ENCODE measurements around the gene ADAMTS12. TPM values are rescaled to one million over a fixed set of nuclear protein-coding genes. Genes with fewer than 3 reads are reported as not detected.

ADAMTS12 gene
- total RNA-seq, 1 experiment from 2014 or later, result 6.2 TPM

DNA sequence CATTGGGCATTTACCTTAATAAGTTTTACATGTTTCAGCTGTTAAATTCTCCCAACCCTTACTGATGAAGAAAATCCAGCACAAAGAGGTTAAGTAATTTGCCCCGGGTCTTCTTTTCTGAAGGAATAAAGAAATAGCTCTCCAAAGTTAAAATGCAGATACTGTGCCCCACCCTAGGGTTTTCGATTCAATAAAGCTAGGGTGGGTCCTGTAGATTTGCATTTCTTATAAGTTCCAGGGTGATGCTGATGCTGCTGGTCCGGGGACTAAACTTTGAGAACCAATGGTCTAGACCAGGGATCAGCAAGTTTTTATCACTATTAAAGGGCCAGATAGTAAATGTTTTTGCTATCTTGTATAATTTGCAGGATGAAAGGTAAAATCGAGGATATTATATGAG lies 156.7 kb downstream of the ADAMTS12 start:
- no peak overlapping the region for H3K23ac ChIP-seq (ENCODE audit: insufficient read length, low read depth, low read length)
- peaks cover 24 to 28% of the 10 kb centered on the region in 2 experiments for H3K4me1 Mint-ChIP-seq
- H2BK15ac ChIP-seq (ENCODE audit: low read depth, low read length), result no peak overlapping the region
- no peak overlapping the region for H3K56ac ChIP-seq (ENCODE audit: insufficient read length, low read depth, low read length)
- H3K9ac ChIP-seq (ENCODE audit: extremely low read depth, insufficient read length, low read length), result no peak overlapping the region
- no peak overlapping the region for H3K27ac ChIP-seq (ENCODE audit: insufficient read length, low read depth, low read length)
- H2BK12ac ChIP-seq (ENCODE audit: insufficient read length, low read depth, low read length), result no peak overlapping the region
- no CpG with 5 or more reads among the region's 4 CpGs for WGBS (ENCODE audit: extremely low coverage, insufficient read length, low lambda C conversion rate)
- no peak overlapping the region for H3K4ac ChIP-seq (ENCODE audit: low read depth, low read length)
- H3K4me2 ChIP-seq (ENCODE audit: insufficient read depth, insufficient read length, low read length), result no peak overlapping the region
- no peaks in the 10 kb centered on the region for H3K27me3 ChIP-seq (ENCODE audit: insufficient read depth, low read length)
- no peaks in the 10 kb centered on the region for H3K9me3 ChIP-seq (ENCODE audit: control insufficient read depth, low read depth, low read length)
- no peak overlapping the region for H3K14ac ChIP-seq (ENCODE audit: insufficient read depth, low read length)
- H2AFZ ChIP-seq (ENCODE audit: low read length), result no peak overlapping the region
- H3T11ph ChIP-seq (ENCODE audit: low read length), result no peak overlapping the region
- no peak overlapping the region for H4K8ac ChIP-seq (replicated peaks; ENCODE audit: insufficient read length, low read depth, low read length)
- H3K18ac ChIP-seq (ENCODE audit: insufficient read length, low read depth, low read length), result no peak overlapping the region
- no peak overlapping the region for H2BK120ac ChIP-seq (ENCODE audit: low read depth, low read length, poor library complexity, severe bottlenecking)
- no peaks in the 10 kb centered on the region for H3K79me1 ChIP-seq (ENCODE audit: insufficient read depth, low read depth, low read length, poor library complexity, severe bottlenecking)
- H4K91ac ChIP-seq (ENCODE audit: insufficient read length, low read depth, low read length), result no peak overlapping the region
- H3K36me3 Mint-ChIP-seq (ENCODE audit: insufficient read depth in 1 of 3, low read depth in 3 of 3), result no peaks in the 10 kb centered on the region
- no peak overlapping the region for H2BK5ac ChIP-seq (ENCODE audit: insufficient read length, low read length)
- H4K5ac ChIP-seq (ENCODE audit: insufficient read length, low read depth, low read length), result no peak overlapping the region
- no peaks in the 10 kb centered on the region for H3K9me3 Mint-ChIP-seq
- no peak for TF ChIP-seq CTCF (conservative IDR thresholded peaks at IDR 0.05)
- H2AK5ac ChIP-seq (ENCODE audit: insufficient read length, low read length), result no peak overlapping the region
- no peaks in the 10 kb centered on the region for H3K27me3 Mint-ChIP-seq (ENCODE audit: low read depth)
- no peak overlapping the region for H3K4me3 Mint-ChIP-seq
- no peaks in the 10 kb centered on the region for H3K79me2 ChIP-seq (ENCODE audit: insufficient read depth, low read length)
- no peak overlapping the region for H3K27ac Mint-ChIP-seq
- H2BK20ac ChIP-seq (ENCODE audit: low read depth, low read length, poor library complexity, severe bottlenecking), result no peak overlapping the region
- no peaks in the 10 kb centered on the region for H4K20me1 ChIP-seq (ENCODE audit: control insufficient read depth, insufficient read depth, insufficient read length)
- DNase-seq, result no peak
- H3K4me1 ChIP-seq (ENCODE audit: insufficient read depth, low read length), result peaks cover 5% of the 10 kb centered on the region
- H3K23me2 ChIP-seq (ENCODE audit: insufficient read length, low read depth, low read length, poor library complexity, severe bottlenecking), result no peaks in the 10 kb centered on the region

Data from H9 (cell line).